Natural killer cell (primary cell): ENCODE results near the gene RIT1. TPM values are rescaled to one million over a fixed set of nuclear protein-coding genes. Genes with fewer than 3 reads are reported as not detected.
A peak's percentile ranks its signal among the peaks of the same experiment; 100 is the strongest.

Source experiments
- ATAC-seq, 3 donors: fragments of 150-1000 bp in 2 of 3; fragments of 200-7000 bp in 1 of 3; cut with Tn5 transposase; 1 replicate in 1 of 3; 2 replicates in 2 of 3; pipeline ENCODE4 v1.10.0; 2021; ENCODE audit warnings: mild to moderate bottlenecking in 2 of 3, moderate library complexity in 2 of 3
- DNase-seq, 2 donors: peaks; one replicate each; pipeline versions ENCODE4 v3.0.0 to v3.0.0-alpha.2; 2013 to 2021; ENCODE audit warnings: mixed read lengths in 1 of 2
- H3K27ac ChIP-seq: one replicate; pipeline ENCODE4 v1.5.1; 2013; ENCODE audit warnings: mild to moderate bottlenecking, low read length
- H3K27me3 ChIP-seq: one replicate; pipeline ENCODE4 v1.6.1; 2013; ENCODE audit warnings: low read length; ENCODE audit not compliant: control insufficient read depth, insufficient read depth
- H3K36me3 ChIP-seq: one replicate; pipeline ENCODE4 v1.6.1; 2013; ENCODE audit warnings: low read length; ENCODE audit not compliant: control insufficient read depth, insufficient read depth
- H3K4me1 ChIP-seq: one replicate; pipeline ENCODE4 v1.6.1; 2013; ENCODE audit warnings: low read length; ENCODE audit not compliant: control insufficient read depth, insufficient read depth
- H3K4me3 ChIP-seq: one replicate; pipeline ENCODE4 v1.5.1; 2013; ENCODE audit warnings: low read length
- H3K9me3 ChIP-seq: one replicate; pipeline ENCODE4 v1.6.1; 2013; ENCODE audit warnings: low read length; ENCODE audit not compliant: control insufficient read depth, insufficient read depth
- H3K27ac Mint-ChIP-seq, 2 donors: one replicate each; pipeline ENCODE4 v1.8.0; 2022; ENCODE audit warnings: mild to moderate bottlenecking in 2 of 2, mixed read lengths in 2 of 2, moderate library complexity in 1 of 2
- H3K27me3 Mint-ChIP-seq, 2 donors: one replicate each; pipeline ENCODE4 v1.8.0; 2022; ENCODE audit warnings: low read depth in 2 of 2, mixed read lengths in 2 of 2
- H3K36me3 Mint-ChIP-seq: one replicate; pipeline ENCODE4 v1.8.0; 2022; ENCODE audit warnings: mixed read lengths
- H3K4me1 Mint-ChIP-seq, 2 donors: one replicate each; pipeline ENCODE4 v1.8.0; 2022; ENCODE audit warnings: mixed read lengths in 2 of 2
- H3K4me3 Mint-ChIP-seq: one replicate; pipeline ENCODE4 v1.8.0; 2022; ENCODE audit warnings: mild to moderate bottlenecking, moderate library complexity, mixed read lengths
- H3K9me3 Mint-ChIP-seq, 2 donors: one replicate each; pipeline ENCODE4 v1.8.0; 2022; ENCODE audit warnings: mixed read lengths in 2 of 2
- CTCF ChIP-seq: fragments of 200-600 bp; IDR thresholded peaks from one replicate; pipeline ENCODE4 v1.8.0; 2022; ENCODE audit warnings: antibody characterized with exemption
- WGBS: methylation state at CpG from one replicate; pipeline ENCODE4 v1.1.7; 2013; ENCODE audit warnings: missing lambda C conversion rate; ENCODE audit not compliant: insufficient coverage; 5-methylcytosine and 5-hydroxymethylcytosine counted together
- intact Hi-C: fragments of 100-400 bp; cut with micrococcal nuclease; formaldehyde crosslinking; loops from one replicate; pipeline ENCODE4 v1.14.2; 2022
- total RNA-seq, 4 donors: library from RNA; stranded (reverse); fragments of 120-200 nt in 1 of 4; gene quantifications; one replicate each; pipeline versions ENCODE4 v1.2.3 to v1.2.4, GENCODE V29; 2013 to 2022

The RIT1 gene
- total RNA-seq, 3 donors from 2014 or later (not counting 1 experiment from before 2014, with no cell fraction given) = 79.1 to 86.1 (median 79.2) TPM

DNA sequence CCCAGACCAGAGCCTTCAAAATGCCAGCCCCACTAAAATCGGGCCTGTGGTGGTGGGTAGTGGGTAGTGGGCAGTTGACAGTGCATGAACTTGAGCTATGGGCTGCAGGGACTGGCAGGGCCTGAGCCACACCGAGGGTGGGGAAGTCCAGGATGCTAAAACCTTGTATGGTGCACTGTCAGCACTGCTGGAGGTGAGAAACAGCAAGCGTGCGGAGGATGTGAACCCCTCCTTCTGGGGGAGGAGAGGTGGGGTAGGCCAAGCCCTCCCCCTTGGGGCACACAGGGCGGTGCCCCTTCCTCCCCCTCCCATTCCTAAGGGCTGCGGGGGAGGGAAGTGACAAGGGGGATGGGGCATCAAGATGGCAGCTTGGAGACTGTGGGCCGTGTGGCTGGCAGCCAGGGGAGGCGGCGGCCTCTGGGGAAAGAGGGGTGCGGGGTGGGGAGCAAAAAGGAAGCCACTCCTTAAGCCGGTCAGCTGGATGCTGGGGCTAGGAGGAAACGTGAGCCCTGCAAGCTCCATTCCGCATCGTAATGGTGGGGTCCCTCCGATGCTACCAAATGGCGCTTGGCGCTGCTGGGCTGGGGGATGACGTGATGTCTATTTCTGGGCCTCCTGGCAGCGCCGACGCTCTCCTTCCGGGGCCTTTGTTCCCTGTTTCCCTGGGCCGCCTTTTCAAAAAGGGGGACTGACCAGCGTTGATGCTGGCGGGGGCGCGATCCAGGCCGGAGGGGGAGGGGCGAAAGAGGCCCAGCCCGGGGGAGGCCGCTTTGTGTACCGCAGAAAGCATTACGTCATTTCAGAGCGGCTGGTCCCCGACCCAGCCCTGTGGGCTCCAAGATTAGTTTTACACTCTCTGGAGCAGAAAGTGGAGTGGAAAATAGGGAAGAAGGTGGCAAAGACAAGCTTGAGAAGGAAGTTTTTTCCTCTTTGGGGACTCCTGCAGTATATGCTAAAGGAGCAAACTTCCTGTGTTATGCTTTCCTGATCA, 51.0 kb downstream of the RIT1 start:
- WGBS = under 1% methylated on average over 33 of the region's 35 CpGs
- peaks cover 33% of the 10 kb centered on the region for H3K4me1 ChIP-seq
- Mint-ChIP-seq H3K9me3 (no peaks in the 10 kb centered on the region), H3K27me3 (no peaks in the 10 kb centered on the region), H3K4me3 (peak overlapping the region; percentile 94), H3K36me3 (no peaks in the 10 kb centered on the region), H3K27ac (peak overlapping the region; percentile 95 to 99), H3K4me1 (peaks cover 42 to 44% of the 10 kb centered on the region in 2 donors)
- ATAC-seq = peak; percentile 71 to 88 (median 79)
- H3K27ac ChIP-seq = peak overlapping the region; percentile 86
- no peaks in the 10 kb centered on the region for H3K9me3 ChIP-seq
- H3K36me3 ChIP-seq = no peaks in the 10 kb centered on the region
- H3K4me3 ChIP-seq = peak overlapping the region; percentile 53
- peak; percentile 65 to 87 for DNase-seq
- intact Hi-C loops = loop anchor here (1.0 to 5.0 kb wide), 3 partner anchors 75 to 194 kb away; partner anchors contain the start of genes ARHGEF2, KHDC4 and LAMTOR2
- no peak for TF ChIP-seq CTCF
- H3K27me3 ChIP-seq = no peaks in the 10 kb centered on the region

DNA sequence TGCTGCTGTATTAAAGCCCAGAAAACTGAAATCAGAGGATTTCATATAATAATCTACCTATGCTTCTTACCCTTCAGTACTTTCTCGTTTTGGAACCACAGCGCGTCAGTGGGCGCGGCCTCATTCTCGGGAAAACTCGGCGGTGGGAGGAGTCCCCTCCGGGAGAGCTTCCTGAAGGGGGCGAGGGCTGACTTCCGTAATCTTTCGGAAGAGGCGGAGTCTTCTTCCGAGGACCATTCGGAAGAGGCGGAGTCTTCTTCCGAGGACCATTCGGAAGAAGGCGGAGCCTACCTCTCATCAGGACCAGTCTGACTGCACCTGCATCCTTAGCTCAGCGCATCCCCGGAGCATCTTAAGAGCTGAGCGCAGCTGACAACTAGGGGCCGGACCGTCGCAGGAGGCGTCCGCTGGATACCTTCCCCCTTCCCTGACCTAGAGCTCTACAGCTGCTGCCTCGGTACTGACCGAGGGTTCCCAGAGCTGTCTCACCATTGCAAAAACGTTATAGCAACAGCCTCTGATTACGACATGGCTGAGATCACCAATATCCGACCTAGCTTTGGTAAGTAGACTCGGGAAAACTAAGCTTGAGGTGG, 51.8 kb downstream of the RIT1 start, which contains the start of gene SYT11:
Gene SYT11 (plus strand): TSS at position 334 of the 596 bp plus-strand sequence. CDS start 195 bp downstream, at position 529.
- Histone ChIP-seq H3K27ac (peak within 1 kb of the TSS; percentile 86), H3K27me3 (no peaks in the 10 kb centered on the region), H3K4me3 (peak within 1 kb of the TSS; percentile 53), H3K4me1 (peaks cover 33% of the 10 kb centered on the region), H3K36me3 (peaks cover 2% of the 10 kb centered on the region), H3K9me3 (no peaks in the 10 kb centered on the region)
- Mint-ChIP-seq H3K36me3 (no peaks in the 10 kb centered on the region), H3K4me3 (peak within 1 kb of the TSS; percentile 95), H3K27ac (peak within 1 kb of the TSS; percentile 95 to 99), H3K4me1 (peaks cover 44% of the 10 kb centered on the region in 2 donors), H3K9me3 (no peaks in the 10 kb centered on the region), H3K27me3 (no peaks in the 10 kb centered on the region)
- TF ChIP-seq CTCF = no peak
- intact Hi-C loops = loop anchor here (1.0 to 5.0 kb wide), 2 partner anchors 118 to 195 kb away; partner anchors contain the start of genes ARHGEF2 and LAMTOR2
- DNase-seq (peak; percentile 83 to 98), ATAC-seq (peak; percentile 71 to 87 (median 74))
- WGBS = under 1% methylated on average over 33 of the region's 33 CpGs

GRCh38 chr1:155858800-155859233, 52.3 kb downstream of the RIT1 start:
- peaks cover 33% of the 10 kb centered on the region for H3K4me1 ChIP-seq
- no peaks in the 10 kb centered on the region for H3K27me3 Mint-ChIP-seq
- peaks cover 44% of the 10 kb centered on the region in 2 donors for H3K4me1 Mint-ChIP-seq
- H3K9me3 Mint-ChIP-seq = no peaks in the 10 kb centered on the region
- H3K4me3 ChIP-seq = peak overlapping the region; percentile 53
- H3K36me3 ChIP-seq = peaks cover 4% of the 10 kb centered on the region
- ATAC-seq (no peak), DNase-seq (peak in 1 of 2 donors; percentile 19)
- peak overlapping the region; percentile 95 to 99 for H3K27ac Mint-ChIP-seq
- H3K4me3 Mint-ChIP-seq = peak overlapping the region; percentile 94
- 47% methylated on average over 12 of the region's 12 CpGs for WGBS
- peak overlapping the region; percentile 86 for H3K27ac ChIP-seq
- intact Hi-C loops = loop anchor here (1.0 to 5.0 kb wide), 2 partner anchors 118 to 195 kb away; partner anchors contain the start of genes ARHGEF2 and LAMTOR2
- TF ChIP-seq CTCF = no peak
- no peaks in the 10 kb centered on the region for H3K27me3 ChIP-seq
- no peaks in the 10 kb centered on the region for H3K36me3 Mint-ChIP-seq
- H3K9me3 ChIP-seq = no peaks in the 10 kb centered on the region
